ENCODE measurements around the gene AKR7A3.

The AKR7A3 gene

DNA sequence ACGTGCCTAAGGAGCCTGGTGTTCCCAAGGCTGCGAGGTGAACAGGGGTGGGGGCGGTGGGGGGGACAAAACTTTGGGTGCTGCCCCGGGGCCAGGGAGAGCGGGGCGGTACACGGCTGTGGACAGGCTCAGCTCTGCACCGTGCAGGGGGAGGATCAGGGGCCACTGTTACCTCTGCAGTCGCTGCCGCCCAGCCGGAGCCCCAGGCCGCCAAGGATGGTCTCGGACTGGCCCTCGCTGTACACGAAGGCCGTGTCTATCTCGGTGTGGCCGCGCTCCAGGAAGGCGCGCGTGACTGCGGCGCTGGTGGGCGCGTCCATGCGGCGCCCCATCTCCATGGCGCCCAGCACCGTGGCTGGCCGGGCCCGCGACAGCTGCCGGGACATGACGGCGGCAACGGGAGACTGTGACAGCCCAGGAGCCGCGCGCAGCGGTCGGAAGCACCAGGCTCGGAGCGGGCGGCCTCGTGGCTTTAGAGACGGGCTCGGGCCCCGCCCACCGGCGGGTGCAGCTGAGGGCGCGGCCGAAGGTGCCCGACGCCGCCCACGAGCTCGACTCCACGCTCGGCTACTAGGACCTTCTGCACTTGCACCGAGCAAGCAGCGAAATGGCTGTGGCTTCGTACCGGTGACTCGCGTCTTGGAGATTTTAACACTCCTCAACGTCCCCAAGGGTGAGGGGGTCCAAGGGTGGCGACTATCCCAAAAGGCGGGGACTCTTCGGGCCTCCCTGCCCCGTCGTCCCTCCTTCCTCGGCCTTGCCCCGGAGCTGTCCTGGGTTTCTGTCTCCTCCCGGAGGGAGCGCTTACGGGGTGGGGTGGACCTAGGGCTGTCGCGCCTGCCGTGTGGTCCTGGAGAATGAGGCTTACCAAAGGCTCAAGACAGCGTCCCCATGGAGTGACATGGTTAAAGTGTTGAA lies at the start of gene AKR7A3:
TSS of gene AKR7A3 (minus strand) at position 447 of the 918 bp plus-strand sequence. CDS start at position 386, 61 bp downstream.
- peak; percentile 36 for DNase-seq

DNA sequence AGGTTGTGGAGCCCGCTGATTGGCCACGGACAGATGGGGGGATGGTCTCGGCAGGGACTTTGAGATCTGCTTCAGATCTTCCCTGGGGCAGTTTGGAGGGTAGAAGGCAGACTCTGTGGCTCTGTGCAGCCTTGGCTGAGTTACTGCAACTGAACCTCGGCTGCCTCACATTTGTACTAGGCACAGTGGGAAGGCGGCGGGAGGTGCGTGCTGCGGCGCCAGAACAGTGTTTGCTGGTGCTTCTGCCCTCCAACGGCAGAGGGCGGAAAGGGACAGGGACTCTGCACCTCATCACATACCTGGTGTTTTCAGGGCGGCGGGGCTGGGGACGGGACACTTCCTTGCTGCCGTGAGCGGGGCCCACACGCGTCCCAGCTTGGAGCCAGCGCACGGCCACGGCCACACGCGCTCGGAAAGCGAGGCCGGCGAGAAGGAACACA lies 49.8 kb upstream of the AKR7A3 start:
- DNase-seq = no peak

DNA sequence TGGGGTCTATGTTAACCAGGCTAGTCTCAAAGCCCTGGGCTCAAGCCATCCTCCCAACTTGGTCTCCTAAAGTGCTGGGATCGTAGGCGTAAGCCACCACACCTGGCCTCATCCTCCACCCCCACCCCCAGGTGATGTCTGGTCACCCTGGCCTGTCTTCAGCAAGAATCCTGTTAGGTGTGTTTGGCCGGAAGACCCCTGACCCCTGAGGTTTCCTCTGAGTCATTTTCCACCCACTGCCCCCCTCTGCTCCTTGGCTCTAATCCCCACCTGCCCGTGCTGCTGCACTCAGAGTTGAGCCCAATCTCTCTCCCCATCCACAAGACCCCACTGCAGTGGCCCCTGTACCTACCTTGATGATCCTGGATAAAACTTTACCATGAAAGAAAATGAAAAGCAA lies 48.7 kb upstream of the AKR7A3 start:
- DNase-seq = no peak

DNA sequence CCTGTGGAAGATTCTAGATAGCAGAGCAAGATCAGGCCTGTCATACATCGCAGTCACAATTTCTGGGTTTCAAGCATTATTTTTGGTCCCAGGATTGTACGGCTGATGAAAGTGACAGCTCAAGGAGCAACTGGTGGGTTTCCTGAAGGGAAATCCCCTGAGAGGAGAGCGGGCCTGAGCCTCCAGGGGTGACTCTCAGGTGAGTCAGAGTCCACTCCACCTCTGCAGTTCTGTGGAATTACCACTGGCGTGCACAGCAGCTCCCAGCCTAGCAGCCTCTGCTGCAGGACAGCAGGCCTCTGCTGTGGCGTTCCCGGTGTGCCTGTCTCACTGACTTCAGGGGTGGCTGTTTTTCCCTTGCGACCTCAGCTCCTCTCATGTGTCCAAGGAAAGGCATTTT lies 48.0 kb upstream of the AKR7A3 start:
- no peak for DNase-seq

DNA sequence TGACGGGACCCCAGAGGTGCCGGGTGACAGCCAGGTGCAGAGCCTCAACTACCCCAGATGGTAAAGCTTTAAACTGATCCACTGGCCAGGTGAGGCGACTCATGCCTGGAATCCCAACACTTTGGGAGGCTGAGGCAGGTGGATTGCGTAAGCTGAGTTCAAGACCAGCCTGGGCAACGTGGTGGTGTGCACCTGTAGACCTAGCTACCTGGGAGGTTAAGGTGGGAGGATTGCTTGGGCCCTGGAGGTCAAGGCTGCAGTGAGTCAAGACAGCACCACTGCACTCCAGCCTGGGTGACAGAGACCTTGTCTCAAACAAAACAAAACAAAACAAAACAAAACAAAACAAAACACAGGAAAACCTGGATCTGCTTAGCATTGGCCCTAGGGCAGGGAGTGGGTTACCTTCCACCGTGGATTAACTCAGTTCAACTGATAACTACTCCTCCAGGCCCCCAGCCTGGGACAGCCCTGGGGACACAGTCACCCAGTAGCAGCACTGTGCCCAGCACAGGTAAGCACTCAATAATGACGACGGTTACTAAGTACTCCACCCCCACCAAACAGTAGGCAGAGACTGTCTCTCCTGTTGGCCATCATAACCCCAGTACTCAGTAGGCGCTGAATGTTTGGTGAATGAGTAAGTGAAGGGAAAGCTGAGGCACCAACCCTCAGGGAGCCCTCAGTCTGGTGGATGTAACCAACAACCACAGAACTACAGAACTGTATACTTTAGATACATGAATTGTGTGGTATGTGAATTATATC lies 45.2 kb upstream of the AKR7A3 start:
- no peak for DNase-seq

DNA sequence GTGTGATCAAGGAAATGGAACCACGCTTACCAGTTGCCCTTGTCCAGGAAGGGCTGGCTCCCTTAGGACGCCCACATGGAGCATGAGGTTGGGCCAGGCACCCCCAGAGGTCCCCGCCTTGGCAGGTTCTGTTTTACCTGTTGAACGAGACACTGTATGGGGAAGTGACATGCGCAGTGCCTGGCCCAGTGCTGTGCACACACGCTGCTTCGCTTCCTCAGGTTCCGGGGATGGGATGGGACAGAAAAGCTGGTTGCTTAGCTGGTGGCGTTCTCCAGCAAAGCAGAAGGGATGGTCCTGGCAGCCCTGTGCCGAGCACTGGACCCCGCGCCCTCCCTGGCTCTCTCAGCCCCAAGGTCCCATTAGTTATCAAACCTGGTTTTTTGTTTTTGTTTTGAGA lies 44.3 kb upstream of the AKR7A3 start:
- no peak for DNase-seq

DNA sequence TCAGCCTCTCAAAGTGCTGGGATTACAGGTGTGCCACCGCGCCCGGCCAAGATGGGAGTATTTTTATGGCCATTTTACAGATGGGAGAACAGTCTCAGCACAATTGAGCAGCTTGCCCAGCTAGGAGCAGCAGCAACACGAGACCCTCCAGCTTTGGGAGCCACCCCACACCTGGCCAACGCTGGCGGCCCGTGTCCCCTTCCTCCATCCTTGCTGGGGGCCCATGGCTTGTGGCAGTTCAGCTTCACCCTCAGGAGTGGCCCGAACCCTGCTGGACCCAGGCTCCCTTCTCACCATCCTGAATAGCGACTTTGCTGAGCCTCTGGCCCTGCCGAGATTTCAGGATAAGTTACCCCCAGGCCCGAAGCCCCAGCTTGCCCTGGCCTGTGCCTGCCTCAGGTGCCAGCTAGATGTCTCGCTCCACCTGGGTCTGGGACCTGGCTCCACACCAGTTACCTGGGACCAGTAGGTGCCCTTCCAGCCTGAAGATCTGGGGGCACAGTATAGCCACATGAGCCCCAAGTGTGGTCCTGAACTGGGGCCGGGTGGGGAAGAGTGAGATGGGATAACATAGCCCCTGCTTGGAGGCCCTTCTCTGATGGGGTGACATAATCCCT lies 42.8 kb upstream of the AKR7A3 start:
- DNase-seq = no peak

DNA sequence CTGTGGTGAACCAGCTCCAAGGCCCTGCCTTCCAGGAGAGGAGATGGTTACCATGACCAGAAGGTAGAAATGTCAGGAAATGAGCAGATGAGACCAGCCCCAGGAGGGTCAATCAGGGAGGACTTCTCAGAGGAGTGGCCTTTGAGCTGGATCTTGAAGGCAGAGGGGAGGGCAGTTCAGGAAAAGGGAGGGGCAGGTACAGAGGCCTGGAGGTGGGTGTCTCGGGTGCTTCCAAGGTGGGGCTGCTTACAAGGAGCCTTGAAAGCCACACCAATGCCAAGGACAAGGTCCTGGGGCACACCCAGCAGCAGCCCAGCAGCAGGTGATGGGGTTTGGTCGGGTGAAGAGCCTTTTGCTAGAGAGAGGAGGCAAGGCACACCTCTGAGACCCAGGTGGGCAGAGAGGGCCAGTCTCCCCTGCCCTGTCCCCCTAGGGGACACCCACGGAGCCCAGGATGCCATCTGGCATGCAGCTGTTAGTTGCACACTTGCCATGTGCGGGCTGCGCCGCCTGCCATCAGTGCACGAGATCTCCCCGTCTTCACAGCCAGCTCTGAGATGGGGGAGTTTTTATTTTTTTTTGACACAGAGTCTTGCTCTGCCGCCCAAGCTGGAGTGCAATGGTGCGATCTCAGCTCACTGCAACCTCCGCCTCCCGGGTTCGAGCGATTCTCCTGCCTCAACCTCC lies 42.0 kb upstream of the AKR7A3 start:
- no peak for DNase-seq

DNA sequence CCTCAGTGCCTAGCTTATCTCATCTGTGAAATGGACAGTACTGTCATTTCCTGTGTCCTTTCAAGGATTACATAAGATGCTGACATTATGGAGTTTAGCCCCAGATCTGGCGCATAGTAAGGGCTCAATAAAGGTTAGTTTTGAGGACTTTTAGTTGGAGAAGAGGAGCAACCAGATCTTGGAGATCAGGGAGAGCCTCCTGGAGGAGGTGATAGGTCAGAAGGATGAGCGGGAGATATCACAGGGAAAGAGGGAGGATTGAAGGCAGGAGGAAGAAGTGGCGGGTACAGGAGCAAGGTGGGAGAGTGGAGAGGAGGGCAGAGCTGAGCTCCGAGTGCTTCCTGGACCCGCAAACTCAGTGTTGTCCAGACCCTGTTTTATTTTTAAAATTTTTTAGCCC lies 41.0 kb upstream of the AKR7A3 start:
- DNase-seq = no peak

DNA sequence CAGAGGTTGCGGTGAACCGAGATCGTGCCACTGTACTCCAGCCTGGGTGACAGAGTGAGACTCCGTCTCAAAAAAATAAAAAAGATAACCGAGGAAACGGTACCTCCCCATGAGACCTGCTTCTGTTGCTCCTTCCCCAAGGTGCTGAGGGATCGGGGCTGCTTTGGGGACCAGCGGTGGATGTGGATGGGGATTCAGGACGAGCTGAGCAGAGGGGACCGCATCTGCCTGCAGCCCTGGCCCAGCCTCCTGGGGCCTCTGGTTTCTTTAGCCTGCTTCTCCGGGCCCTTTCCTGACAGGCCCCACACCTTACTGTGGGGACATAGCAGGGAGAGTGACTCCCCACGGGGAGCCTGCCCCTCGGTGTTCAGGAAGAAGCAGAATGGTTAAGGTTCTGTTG lies 40.6 kb upstream of the AKR7A3 start:
- no peak for DNase-seq

DNA sequence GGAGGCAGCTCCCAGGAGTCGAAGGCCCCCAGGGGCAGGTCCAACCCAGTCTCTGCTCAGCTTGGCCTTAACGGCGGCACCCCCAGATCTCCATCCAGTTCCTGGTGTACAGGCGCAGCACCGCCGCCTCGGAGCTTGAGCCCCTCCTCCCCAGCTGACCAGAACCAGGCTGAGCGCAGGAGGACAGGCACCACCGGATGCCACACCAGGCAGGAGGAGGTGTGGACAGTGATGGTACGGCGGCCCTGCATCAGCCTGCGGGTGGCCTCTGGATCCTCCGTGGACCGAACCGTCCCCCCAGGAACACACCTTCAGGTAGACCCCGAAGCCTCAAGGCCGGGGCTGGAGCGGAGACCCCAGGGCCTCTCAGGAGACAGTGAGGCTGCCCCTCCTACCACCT lies 39.9 kb upstream of the AKR7A3 start:
- no peak for DNase-seq

DNA sequence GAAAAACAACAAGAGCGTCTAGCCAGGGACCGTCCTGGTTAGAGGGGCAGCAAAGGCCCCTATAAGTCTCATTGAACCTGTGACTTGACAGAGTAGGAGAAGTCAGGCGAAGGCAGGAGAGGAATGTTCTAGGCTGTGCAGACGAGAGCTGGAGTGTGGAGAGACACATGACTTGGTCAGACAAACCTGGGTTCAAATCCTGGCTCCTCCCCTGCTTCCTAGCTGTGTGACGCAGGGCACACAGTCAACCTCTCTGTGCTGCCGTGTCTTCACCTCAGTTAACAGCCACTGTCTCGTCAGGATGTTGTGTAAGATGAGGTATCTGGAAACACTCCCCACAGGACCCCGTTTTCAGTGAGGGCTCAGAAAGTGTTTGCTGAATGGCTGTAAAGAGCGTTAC lies 39.2 kb upstream of the AKR7A3 start:
- no peak for DNase-seq

DNA sequence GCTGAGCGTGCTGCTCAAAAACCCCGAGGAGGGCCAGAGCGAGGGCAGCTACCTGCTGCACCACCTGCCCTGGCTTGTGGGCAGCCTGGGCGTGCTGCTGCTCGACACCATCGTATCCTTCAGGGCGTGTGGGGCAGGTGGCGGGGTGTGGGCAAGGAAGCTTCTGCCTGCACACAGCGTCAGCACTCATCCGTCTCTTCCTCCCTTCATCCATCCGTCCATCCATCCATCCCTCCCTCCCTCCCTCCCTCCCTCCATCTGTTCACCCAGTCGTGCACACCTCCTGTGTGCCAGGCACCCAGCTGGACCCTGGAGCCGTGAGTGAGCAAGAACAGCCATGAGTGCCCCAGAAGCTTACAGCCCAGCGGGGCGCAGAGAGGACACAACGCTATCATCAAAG lies 38.7 kb upstream of the AKR7A3 start:
- DNase-seq = no peak

DNA sequence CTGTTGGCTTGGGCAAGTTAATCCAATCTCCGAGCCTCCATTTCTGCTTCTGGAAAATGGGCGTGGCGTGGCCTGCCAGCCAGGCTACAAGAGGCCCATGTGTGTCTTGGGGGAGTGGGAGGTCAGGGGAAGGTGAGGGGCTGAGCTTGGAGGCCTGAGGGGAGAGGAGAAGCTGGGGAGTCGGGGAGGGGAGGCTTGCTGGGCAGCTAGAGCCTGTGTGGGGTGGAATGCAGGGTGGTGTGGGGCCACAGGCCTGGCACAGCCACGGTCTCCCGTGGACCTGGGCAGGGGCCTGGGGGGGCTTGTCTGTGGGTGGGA lies 38.1 kb upstream of the AKR7A3 start:
- DNase-seq = no peak

DNA sequence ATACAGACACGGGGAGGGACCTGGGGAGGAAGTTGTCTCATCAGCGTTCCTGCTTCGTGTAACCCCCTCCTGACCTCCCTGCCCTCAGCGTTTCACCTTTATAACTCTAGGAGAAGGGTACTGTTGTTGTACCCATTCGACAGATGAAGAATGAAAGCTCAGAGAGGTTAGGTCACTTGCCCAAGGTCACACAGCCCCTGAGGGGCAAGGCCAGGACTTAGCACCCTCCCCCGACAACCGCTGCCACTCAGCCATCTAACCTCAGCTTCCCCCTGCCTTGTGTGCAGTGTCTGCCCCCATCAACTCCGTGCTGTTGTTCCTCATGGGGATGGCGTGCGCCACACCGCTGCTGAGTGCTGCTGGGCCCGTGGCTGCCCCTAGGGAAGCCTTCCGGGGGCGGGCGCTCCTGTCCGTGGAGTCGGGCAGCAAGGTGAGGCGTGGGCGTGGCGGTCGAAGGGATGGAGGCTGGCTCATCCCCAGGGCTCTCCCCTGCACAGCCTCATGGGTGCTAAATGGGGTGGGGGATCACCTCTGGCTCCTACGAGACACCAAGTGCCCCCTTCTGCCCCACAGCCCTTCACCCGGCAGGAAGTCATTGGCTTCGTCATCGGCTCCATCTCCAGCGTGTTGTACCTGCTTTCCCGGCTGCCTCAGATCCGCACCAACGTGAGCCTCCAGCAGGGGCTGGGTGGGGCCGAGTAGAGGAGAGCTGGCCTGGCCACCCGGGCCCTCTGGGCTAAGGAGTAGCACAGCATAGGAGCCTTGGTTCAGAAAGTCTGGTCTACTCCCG lies 37.6 kb upstream of the AKR7A3 start:
- no peak for DNase-seq

DNA sequence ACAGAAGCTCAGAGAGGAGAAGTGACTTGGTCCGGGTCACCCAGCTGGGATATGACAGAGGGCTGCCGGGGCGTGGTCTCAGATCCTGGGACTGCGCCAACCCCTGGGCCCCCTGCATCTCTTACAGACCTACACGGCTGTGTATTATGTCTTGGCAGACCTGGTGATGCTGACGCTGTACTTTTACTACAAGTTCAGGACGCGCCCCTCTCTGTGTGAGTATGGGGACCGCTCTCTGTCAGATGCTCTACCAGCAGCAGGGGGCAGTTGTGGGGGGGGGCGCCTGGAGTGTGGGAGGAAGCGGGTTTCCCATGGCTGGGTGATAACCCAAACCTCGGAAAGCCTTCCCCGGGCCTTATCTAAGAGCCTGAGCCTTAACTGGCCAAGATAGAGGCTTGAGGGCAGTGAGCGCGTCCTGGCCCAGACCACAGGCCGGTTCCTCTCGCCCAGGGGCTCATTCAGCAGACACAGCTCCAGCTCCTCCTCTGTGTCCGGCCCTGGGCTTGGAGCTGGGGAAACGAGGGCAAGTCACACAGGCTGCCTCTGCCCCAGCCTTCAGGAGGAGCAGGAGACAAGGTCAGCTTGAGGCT lies 36.9 kb upstream of the AKR7A3 start:
- DNase-seq = no peak

DNA sequence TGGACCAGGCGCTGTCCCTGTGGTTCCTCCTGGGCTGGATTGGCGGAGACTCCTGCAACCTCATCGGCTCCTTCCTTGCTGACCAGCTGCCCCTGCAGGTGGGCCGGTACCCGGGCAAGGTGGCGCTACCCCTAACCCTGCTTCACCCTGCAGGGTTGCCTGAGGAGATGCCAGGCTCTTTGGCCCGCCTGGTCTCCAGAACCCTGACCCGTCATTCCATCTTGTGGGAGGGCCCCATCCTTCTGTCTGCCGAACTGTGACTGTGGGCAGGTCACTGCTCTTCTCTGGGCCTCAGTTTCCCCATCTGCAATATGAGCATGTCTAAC lies 36.1 kb upstream of the AKR7A3 start:
- DNase-seq = no peak

DNA sequence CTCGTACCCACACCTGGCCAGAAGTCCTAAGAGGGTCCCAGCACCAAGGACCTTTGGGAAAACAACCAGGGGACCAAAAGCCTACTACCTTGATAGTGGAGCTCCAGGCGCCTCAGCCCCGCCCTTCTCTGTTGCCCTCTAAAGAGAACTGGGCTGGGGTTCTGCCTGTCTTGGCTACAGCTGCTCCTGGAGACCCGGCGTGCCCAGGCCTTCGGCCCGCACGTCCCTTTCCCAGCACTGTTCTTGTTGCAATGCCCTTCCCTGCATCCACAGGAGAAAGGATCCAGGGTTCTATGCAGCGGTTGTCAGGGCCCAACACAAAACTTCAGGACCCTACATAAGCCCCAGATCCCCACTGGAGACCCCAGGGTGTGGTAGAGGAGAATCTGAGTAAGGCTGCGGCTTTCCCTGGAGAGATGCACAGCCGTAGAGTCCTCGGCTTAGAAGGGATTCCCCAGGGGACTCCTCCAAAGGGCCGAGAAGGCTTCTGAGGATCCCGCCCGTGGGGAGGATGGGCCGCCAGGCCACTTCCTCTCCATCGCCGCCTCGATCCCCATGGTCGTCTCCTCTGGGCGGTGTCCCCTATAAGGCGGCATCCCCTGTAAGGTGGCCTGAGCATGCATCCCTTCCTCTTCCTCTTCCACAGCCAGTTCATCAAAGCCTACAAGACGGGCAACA lies 35.6 kb upstream of the AKR7A3 start:
- DNase-seq = no peak

DNA sequence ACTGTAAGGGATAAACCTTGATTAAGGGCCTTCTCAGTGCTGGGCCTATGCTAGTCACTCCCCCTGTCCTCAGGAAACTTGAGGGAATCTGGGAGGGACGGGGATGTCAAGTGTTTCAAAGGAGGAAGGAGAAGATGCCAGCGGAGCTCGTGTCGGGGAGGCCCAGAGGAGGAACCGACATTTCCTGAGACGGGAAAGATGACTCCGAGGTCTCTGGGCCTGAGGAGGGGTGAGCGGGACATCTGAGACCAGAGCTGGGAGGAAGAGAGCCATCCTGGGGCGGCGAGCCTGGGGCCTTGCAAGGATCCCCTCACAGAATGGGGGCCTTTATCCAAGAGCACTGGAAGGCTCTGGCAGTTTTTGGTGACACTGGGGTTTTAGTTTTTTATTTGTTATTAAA lies 33.9 kb upstream of the AKR7A3 start:
- no peak for DNase-seq

DNA sequence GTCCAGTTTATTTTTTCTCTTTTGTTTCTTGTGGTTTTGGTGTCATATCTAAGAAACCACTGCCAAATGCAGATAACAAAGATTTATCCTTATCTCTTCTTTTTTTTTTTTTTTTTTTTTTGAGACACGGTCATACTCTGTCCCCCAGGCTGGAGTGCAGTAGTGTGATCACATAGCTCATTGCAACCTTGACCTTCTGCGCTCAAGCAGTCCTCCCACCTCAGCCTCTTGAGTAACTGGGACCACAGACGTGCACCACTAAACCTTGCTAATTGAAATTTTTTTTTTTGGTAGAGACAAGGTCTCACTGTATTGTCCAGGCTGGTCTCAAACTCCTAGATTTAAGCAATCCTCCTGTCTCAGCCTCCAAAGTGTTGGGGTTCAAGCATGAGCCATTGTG lies 32.5 kb upstream of the AKR7A3 start:
- DNase-seq = no peak

DNA sequence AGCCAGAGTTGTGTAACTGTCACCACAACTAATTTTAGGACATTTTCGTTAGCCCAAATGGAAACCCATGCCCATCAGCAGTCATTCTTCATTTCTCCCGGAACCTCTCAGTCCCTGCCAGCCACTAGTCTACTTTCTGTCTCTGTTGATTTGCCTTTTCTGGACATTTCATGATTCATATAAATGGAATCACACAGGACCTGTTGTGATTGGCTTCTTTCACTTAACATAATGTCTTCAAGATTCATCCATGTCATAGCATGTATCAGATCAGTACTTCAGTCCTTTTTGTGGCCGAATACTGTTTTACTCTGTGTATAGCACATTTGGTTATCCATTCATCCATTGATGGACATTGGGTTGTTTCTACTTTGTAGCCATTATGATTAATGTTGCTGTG lies 30.6 kb upstream of the AKR7A3 start:
- no peak for DNase-seq

Measured in midbrain (tissue), 1 donor.